Stimulated activated CD8-positive, alpha-beta memory T cell treated with anti-CD3 and anti-CD28 coated beads, Interleukin-7, amount 100 ng/mL, for 24 hours (primary cell): ENCODE results near the gene HMOX2.

Experiments
- DNase-seq: peaks from one replicate; pipeline ENCODE4 v3.0.0-alpha.2; 2020; ENCODE audit warnings: low read depth

HMOX2 gene

DNA sequence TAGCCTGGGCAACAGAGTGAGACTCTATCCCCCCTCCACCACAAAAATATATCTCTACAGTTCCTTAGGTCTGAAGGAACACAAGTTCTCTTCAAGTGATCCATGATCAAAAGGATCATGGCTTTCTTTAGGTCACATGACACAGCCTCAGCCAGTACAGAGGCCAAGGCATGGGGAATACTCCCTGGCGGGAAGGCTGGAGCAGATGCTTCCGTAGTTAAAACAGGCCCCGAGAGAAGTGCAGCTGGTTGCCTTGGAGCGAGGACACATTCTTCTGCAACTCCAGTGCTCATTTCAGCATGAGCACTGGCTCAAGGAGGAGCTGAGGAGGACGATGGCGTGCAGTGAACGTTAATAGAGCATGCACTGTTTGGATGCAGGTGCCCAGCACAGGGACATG is 48.9 kb downstream of the HMOX2 start:
- DNase-seq: no peak

DNA sequence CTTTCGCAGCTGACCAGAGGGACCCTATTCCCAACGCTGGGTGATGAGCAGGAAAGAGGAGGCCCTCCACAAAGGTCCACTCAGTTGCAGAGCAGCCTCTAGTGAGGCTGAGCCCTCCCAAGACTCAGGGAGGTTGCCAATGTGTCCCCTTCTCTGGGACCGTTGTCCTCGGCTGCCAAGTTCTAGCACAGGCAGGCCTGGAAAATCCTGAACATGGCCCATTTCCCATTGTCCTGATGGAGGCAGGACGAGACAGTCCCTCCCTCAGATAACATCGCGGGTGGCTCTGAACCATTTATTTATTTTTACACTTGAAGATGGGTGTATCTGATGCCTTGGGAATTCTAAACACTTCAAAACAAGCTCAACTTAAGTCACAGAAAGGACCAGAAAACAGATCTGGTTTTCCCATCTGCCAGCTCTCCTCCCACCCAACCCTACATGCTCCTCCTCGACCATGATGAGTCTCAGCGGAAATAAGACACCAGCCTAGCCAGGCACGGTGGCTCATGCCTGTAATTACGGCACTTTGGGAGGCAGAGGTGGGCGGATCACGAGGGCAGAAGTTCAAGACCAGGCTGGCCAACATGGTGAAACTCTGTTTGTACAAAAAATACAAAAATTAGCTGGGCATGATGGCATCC is 49.6 kb downstream of the HMOX2 start:
- DNase-seq: no peak

DNA sequence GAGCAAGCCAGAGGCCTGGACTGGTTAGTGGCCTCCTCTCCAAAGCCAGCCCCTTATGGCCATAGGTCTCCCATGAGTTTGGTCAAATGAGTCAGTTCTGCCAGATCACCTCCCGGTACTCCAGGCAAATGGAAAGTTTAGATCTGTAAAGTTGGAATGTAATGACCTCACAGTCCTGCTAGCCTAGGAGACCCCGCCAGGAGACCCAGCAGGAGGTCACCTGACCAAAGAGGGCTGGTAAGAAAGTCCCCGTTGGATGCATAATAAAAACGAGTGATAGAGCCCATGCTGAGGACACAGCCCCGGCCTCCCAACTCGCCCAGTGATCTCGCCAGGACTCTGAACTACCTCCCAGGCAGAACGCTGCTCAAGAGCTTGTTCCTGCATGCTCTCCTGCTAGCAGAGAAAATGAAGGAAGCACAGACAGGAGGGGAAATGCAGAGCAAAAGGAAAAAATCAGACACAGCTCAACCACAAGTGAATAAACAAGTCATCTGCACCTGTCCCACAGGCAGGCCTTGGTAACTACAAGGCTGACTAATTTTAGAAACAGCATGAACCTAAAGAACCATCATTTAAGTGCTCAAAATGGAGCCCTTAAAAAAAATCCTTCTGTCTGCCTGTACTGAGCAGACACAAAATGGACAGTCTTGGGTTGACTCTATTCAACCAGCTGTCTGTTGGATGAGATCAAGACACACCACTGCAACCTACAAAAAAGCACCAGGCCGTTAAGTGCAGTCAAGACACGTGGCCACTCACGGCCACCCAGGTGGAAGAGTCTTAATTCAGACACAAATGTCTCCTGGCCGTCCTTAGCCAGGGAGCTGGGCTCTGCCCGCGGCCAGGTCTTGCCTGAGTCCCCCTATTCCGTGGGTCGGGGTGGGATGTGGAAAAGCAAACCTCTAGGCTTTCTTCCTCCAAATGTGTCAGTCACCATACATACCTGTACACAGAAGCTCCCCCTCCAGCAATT is 53.2 kb downstream of the HMOX2 start:
- DNase-seq: no peak

DNA sequence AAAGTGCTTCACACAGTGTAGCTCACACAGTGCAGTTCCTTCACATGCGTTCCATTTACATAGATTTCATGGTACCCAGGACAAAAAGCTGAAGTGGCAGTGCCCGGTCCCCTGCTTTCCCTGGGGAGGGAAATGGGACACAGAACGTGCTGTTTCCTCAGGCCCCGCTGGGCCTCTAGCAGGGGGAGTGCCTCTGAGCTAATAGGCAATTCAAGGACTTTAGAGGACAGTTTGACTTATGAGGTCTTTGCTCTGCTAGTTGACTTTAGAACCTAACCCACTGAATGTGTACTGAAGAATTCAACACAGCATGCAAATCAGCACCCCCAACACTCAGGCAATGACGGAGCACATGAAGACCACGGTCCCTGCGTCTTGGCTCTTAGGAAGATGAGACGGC is 55.6 kb downstream of the HMOX2 start:
- DNase-seq: no peak

DNA sequence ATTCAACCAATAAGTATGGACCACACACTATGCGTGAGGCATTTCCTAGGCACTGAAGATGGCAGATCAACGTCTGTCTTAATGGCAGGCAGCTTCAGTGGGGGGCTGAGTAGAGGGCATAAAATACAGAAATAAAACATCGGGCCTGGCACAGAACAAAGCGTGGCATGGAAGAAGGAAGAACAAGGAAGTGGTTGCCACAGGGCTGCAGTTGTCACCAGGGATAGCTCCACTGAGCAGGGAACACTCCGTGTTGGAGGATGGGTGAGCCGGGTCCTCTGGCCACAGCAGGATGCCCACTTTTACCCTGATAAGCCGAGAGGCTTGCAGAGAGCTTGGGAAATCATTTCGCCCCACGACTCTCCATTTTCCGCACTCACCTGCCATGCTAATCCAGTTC is 56.0 kb downstream of the HMOX2 start:
- DNase-seq: no peak

DNA sequence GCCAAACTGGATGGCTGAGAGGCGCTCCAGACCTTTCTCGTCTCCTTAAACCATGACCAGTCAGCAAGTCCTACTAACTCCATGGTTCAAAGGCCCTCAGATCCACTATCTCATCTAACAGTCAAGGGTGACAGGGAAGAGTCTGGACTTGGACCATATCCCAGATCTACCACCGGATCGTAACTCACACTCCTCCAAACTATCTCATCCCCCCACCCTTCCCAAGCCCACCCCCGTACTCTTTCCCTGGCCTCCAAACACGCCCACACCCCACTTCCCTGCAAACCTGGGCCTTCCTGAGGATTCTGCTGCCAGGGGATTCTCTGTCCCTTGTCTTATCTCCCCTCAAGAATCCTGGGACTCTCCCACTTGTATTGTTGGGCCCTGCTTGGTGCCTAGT is 57.3 kb downstream of the HMOX2 start:
- no peak for DNase-seq

DNA sequence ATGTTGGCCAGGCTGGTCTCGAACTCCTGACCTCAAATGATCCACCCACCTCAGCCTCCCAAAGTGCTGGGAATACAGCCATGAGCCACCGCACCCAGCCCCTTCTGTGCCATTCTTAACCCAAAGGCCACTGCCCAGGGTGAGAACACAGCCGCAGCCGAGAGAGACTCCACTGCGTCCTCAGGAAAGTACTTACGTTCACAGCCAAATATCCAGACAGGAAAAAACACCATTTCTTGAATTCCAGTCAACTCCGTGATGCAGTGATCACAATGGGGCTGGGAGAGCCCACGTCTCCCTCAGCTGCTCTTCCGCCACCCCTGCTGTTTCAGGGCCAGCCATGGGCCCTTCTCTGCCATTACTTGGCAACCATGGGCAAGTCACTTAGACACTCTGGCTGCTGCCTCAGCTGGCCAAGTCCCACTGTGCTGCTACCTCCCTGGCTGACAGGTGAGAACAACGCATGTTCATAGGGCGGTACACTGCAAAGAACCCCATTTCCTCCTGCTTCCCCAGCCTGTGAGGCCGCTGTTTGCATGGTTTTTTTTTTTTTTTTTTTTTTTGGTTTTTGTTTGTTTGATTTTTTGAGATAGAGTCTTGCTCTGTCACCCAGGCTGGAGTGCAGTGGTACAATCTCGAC is 58.1 kb downstream of the HMOX2 start:
- DNase-seq: no peak

DNA sequence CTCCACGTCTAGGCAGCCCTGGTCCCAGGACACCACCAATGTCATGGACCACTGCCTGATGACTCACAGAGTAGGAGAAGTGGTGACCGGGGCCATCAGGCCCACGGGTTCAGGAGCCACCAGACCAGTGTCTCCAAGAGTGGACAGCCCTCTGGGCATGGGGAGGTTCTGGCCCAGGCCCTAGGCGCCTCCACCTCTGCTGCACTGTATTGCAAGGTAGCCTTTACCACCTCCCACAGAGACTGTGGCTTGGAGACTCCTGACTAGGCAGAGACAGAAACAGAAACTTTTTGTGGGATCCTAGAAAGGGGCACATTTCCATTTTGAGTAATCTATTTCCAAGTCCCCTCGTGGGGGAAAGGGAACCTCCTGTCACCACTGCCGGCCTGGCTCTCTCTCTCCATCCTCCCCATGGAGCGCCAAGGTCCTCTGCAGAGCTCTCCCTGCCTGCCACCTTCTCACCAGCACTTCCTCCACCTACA is 59.5 kb downstream of the HMOX2 start:
- no peak for DNase-seq

DNA sequence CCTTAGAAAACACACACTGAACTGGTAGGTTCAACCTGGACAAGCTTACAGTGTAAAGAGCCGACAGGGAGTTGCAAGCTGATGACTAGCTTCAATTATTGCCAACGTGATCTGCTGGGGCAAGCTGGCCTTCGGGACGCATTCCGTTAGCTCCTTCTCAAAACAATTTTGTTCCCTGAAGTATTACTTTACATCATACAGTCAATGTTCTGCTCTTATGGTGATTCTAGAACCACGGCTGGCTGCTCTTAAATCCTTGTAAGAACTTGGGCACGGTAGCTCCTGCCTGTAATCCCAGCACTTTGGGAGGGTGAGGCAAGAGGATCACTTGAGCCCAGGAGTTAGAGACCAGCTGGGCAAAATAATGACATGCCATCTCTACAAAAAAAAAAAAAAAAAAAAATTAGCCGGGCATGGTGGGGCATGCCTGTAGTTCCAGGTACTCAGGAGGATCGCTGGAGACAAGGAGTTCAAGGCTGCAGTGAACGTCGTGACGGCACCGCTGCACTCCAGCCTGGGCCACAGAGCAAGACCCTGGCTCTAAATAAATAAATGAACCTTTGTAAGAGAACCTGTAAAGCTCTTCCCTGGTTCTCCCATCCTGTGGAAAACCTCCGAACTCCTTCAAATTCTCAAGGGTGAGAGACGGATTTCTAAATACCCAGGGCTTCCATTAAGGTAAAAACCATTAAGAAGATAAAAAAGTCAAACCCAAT is 60.4 kb downstream of the HMOX2 start:
- DNase-seq: no peak

DNA sequence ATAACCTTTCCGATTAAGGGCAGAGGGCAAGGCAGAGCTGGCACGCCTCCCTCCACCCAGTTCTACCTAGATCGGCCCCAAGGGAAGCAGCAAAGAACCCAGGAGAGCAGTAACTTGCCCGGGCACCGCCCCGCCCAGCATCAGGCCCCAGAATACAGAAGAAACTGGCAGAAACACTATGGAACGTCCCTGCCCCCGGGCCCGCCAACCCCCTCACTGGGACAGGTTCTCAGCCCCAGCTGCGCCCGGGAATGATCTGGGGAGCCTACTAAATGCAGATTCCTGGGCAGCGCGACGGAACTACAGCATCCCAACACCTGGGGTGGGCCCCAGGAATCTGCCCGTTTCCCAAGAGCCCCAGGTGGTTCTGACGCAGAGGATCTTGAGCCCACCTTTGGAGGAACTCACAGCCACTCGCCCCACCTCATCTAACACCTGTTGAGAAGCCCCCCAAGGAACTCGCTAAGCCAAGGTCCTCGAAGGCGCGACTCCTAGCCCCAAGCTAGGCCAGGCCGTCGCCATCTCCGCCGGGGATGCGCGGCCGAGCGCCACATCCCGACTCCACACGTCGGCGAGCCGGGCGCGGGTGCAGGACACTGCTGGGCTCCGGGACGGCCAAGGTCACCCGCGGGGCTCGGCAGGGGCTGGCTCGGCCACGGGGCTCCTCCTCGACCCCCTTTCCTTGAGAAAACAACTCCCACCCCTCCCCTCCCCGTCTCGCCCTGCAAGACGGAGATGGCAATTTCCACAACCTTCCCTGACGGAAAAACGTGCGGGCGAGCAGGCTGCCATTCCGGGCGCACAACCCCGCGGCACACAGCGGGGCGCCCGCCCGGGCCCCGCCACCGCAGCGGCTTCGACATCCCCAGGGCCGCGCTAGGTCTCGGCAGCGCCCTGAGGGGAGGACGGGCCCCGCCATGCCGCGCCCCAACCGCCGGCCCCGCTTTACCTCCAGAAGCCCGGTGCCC is 61.5 kb downstream of the HMOX2 start:
- no peak for DNase-seq

DNA sequence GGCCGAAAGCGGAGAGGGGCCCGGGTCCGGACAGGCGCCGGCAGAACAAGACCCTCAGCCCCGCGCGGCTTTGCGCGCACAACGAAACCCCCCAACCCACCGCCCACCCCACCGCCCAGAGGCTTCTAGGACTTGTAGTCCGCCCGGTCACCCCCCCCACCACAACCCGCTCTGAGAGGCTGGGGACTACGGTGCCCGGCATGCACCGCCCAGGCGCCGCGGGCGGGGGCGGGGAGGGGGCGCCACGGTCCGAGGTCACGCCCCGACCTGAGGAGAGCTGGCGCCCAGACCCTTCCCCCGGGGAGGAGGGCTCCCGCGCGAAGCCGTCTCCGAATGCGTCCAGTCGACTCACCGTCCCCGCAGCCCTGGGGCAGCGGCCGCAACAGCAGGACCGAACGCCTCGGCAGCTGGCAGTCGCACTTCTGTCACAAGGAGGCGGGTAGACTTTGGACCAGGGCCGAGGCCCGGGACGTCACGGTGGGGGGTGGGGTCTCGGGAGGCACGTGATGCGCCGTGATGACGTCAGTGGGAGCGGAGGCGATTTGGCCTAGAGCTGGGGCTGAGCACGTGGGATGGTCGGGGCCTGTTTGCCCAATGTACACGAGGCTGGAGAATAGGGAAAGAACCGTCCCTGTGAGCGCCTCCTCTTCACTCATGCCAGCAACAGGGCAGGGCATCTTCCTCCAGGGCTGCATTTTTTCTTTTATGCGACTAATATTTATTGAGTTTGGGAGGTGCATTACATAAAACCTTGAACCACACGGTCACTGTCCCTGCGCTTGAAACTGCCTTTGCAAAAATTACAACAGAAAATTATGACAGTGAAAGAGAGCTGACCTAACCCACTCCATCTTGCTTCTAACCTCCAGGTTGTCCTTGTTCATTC is 62.4 kb downstream of the HMOX2 start, which contains the start of gene CDIP1:
Gene CDIP1, minus strand, starts transcription at position 424 of the 886 bp plus-strand sequence. CDS start 24,643 bp downstream, outside the sequence.
- DNase-seq: peak; percentile 93

DNA sequence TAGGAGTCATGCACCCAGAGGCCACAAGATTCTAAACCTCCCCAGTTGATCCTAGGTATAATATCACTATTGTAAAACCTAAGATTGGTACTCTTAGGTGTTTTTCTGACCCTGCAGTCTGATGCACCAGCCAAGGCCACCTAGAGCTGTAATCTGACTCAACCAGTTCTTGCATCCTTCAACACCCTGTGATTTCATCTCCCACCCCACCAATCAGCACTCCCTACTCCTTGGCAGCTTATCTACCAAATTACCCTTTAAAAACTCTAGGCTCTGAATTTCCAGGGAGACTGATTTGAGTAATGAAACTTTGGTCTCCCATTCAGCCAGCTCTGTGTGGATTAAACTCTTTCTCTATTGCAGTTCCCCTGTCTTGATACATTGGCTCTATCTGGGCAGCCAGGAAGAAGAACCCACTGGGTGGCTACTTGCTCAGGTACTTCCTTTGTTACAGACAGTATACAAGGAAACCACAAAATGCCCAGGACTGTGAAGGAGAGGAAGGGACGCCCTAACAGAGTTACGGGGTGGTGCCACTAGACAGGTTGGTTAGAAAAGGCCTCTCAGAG is 63.6 kb downstream of the HMOX2 start:
- no peak for DNase-seq

DNA sequence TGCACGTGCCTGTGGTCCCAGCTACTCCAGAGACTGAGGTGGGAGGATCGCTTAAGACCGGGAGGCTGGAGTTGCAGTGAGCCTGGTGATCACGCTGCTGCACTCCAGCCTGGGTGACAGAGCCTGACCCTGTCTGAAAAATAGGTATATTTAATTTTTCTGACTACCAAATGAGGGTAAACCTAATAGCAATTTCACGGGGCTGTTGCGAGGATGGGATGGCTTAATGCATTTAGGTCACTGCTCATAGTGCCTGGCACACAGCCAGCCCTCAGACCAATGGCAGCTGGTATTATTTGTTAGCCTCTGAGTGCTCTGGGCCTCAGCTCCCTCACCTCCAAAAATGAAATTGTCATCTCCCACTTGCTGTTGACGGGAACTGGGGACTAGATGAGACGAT is 68.3 kb downstream of the HMOX2 start:
- no peak for DNase-seq

DNA sequence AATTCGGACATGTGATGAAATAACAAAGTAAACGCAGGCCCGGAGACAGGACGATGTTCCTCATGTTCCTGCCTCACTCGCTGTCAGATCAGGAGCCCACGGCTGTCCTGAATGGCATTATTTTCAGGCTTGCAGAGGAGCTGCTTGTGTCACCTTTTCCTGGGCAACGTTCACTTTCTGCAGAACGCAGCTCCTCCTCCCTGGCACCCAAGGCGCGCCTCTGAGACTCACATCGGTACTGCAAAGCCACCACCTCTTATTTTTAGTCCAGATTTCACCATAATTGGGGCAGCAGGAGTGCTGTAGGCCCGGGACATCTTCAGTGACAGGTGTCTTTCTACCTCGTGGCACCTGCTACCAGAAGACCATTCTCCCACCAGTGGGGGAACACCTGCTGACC is 71.9 kb downstream of the HMOX2 start:
- no peak for DNase-seq

DNA sequence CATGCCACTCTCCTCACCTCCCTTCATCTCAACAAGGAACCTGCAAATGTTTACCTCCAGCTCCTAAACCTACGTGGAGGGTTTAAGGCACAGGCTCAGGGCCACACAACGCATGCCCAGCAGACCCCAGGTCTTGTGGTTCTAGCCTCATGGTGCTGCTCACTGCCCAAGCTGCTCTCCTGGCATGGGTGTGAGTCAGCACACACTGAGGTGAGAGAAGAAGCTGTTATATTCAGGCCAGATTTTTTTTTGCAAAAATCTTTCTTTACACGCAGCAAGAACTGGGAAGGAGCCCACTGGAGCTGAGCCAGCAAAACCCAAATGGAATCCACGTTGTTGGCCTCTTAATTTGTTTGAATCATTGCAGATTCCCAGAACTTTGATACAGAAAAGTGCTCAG is 74.4 kb downstream of the HMOX2 start:
- DNase-seq: no peak

DNA sequence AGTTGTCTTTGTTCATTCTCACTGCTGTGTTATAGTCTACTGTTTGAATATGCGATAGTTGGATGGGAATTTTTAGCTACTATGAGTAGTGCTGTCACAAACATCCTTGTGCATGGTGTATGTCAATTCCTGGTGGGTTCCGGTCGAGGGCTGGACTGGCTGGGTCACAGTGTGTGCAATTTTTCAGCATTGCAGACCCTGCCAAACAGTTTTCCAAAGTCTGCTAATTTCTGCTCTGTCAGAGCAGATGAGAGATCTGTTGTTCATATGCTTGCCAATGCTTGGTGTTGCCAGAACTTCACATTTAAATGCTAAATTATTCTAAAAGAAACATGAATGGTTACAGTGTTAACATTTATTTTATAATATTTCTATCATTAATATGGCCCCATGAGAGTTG is 76.3 kb downstream of the HMOX2 start:
- no peak for DNase-seq

DNA sequence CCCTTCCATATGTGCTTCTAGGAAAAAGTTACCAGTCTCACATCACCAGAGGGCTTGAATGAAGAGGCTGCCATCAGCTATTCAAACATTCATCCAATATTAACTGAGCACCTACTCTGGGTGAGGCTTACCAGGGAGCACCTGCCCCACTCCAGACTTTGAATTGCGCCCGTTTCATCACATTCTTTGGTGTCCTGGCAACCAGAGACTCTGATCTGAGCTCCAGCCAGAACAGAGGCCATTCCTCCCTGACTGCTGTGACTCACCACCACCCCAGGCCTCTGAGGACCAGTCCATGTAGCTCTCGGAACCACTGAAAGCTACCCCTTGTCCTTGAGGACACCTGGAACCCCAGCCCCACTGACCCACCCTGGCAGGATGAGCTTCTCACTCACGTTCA is 79.9 kb downstream of the HMOX2 start, which contains the start of gene C16orf96:
Gene C16orf96, plus strand, starts transcription at position 229 of the 400 bp plus-strand sequence. Its CDS starts 150 bp downstream, at position 379.
- no peak for DNase-seq

DNA sequence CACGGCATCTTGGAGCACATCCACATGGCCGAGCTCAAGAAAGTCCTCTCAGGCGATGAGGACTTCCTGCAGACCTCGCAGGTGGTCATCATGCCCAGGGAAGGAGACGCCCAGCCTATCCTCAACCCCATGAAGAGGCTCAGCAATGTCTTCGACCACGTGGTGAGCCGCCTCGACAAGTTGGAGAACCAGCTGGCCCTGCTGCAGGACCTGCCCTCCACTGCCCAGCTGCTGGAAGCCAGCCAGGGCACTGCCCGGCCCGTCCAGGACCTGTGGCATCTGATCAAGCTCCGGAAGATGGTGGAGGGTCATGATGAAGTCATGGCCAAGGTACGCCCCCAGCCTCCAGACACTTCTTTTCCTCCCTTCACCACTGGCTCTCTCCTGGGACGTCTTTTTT is 80.4 kb downstream of the HMOX2 start:
- DNase-seq: no peak

DNA sequence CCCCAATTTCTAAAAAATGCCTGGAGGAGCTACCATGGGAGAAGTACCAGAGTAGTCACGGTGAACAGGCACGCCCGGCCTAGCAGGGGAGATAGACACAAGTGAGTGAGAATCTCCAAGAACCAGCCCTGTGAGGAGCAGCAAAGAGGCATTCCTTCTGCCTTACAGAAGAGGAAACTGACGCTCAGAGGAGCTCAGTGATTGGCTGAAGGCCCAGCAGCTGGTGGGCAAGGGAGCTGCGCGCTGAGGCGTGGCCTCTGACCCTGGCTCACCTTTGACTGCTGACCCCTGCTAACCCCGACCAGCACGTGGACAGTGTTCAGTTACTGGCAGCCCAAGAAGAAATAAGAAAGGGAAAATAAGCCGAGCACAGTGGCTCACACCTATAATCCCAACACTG is 81.8 kb downstream of the HMOX2 start:
- DNase-seq: no peak
